RWPE2 (cell line): Measurements from ENCODE around the gene BCL11B.
A peak's percentile ranks its signal among the peaks of the same experiment; 100 is the strongest.

Experiments
- ATAC-seq: fragments of 200-7000 bp; cut with Tn5 transposase; 3 replicates; pipeline ENCODE4 v1.9.1; 2021; ENCODE audit warnings: low read depth
- DNase-seq: peaks from one replicate; pipeline ENCODE4 v3.0.0-alpha.2; 2020; ENCODE audit warnings: low spot score
- H3K27ac ChIP-seq: fragments of 450-650 bp; 2 replicates; pipeline ENCODE4 v1.5.1; 2017; ENCODE audit warnings: mild to moderate bottlenecking; ENCODE audit not compliant: poor library complexity, severe bottlenecking
- H3K27me3 ChIP-seq: fragments of 250-450 bp; sonication (Bioruptor Pico); 2 replicates; pipeline ENCODE4 v1.5.1; 2021; ENCODE audit warnings: mild to moderate bottlenecking, moderate library complexity; ENCODE audit not compliant: insufficient read depth, poor library complexity, severe bottlenecking
- H3K36me3 ChIP-seq: fragments of 250-450 bp; sonication (Bioruptor Pico); 2 replicates; pipeline ENCODE4 v1.5.1; 2020; ENCODE audit warnings: low read depth, mild to moderate bottlenecking, moderate library complexity
- H3K4me1 ChIP-seq: fragments of 250-450 bp; sonication (Bioruptor Pico); 2 replicates; pipeline ENCODE4 v1.5.1; 2021; ENCODE audit warnings: mild to moderate bottlenecking, moderate library complexity; ENCODE audit not compliant: insufficient read depth, poor library complexity, severe bottlenecking
- H3K4me3 ChIP-seq: fragments of 250-450 bp; sonication (Bioruptor Pico); 2 replicates; pipeline ENCODE4 v1.5.1; 2021; ENCODE audit warnings: mild to moderate bottlenecking, moderate library complexity; ENCODE audit not compliant: severe bottlenecking
- H3K9me3 ChIP-seq: fragments of 250-450 bp; sonication (Bioruptor Pico); 2 replicates; pipeline ENCODE4 v1.5.1; 2021; ENCODE audit warnings: mild to moderate bottlenecking, moderate library complexity; ENCODE audit not compliant: severe bottlenecking
- CTCF ChIP-seq: fragments of 450-650 bp; IDR thresholded peaks from one replicate; pipeline ENCODE4 v1.5.1; 2017; ENCODE audit warnings: mild to moderate bottlenecking, moderate library complexity; ENCODE audit not compliant: poor library complexity, severe bottlenecking

The BCL11B gene

DNA sequence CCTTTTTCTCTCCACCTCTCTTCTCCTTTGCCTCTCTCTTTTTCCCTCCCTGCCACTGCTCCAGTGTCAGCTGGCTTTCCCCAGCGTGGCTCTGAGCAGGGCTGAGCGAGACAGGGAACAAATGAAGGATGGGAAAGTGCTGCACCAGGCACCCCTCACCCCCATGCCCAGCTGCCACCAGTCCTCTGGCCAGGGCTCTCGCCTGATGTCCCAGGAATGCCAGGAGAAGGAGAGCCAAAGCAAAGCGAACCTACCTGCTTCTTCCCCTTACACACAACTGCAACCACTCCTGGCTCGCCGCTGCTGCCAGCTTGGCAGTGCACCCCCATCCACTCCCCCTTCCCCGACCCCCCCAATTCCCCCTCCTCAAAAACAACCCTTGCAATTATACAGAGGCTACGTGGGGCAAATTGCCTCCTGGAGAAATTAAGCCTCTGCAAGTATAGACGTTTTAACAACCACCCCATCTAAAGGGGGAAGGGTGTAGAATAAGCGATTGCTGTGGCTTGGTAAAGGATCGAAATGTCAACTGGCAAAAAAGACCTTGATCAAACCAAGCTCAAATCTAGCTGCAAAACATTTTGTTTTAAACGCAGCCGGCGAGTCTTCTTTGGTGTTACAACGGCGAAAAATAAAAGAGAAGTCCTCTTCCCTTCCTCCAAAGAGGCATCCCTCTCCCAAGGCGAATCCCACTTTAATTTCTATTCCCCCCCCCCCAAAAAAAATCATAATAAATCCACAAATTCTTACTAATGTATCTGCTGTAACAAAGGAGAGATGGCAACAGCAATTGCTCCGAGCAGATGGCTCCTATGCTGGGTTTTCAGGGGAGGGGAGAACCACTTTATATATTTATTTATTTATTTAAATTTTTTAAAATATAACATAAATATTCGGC, 2.9 kb downstream of the BCL11B start:
- no peak overlapping the region for H3K27ac ChIP-seq
- H3K4me3 ChIP-seq, result no peak overlapping the region
- no peaks in the 10 kb centered on the region for H3K9me3 ChIP-seq
- peaks cover 4% of the 10 kb centered on the region for H3K27me3 ChIP-seq
- DNase-seq, result no peak
- ATAC-seq, result no peak
- no peaks in the 10 kb centered on the region for H3K36me3 ChIP-seq
- H3K4me1 ChIP-seq, result peaks cover 8% of the 10 kb centered on the region
- TF ChIP-seq CTCF, result no peak

DNA sequence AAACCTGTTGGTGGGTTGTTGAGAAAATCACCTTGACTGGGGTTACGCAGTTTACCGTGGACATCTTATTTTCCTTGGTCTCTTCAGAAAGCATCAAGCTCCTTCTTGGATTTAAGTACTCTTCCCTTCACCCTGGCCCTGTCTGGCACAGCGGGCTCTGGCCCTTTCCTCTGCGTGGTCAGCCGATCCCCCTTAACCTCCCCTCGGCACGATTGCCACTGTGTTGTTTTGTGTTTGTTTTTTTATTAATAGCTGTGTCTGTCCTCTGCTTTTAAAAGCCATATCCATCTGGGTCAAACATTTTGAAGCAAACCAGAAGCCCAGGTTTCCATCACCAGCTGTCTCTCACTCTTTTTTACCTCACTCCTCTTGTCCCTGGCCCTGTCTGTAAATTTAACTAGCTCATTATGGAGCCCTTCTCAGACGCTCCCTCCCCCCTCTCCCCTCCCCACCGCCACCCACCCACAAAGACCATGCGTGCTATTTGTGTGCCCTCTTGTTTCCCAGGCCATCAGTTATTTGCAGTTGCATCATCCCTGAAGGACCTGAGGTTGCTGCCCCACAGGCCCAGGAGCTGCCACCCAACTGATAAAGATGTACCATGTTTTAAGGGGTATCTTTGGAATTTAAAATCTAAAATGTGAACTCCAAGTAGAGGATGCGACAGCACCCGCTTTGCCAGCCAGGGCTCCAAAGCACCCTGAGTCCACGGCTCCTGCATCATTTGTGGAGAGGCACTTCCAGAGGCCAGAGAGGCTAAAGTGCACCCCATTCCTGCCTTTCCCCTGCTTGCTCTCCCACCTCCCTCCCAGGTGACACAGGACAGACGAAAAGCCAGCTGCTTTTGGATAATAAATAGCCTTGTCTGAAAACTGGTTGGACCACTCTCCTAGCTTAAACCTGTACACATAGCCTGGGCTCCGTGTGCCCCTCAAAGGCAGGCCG, 3.9 kb downstream of the BCL11B start:
- ATAC-seq, result no peak
- no peak overlapping the region for H3K27ac ChIP-seq
- H3K27me3 ChIP-seq, result peaks cover 4% of the 10 kb centered on the region
- peaks cover 7% of the 10 kb centered on the region for H3K4me1 ChIP-seq
- DNase-seq, result no peak
- H3K4me3 ChIP-seq, result no peak overlapping the region
- H3K36me3 ChIP-seq, result no peaks in the 10 kb centered on the region
- H3K9me3 ChIP-seq, result no peaks in the 10 kb centered on the region
- no peak for TF ChIP-seq CTCF

DNA sequence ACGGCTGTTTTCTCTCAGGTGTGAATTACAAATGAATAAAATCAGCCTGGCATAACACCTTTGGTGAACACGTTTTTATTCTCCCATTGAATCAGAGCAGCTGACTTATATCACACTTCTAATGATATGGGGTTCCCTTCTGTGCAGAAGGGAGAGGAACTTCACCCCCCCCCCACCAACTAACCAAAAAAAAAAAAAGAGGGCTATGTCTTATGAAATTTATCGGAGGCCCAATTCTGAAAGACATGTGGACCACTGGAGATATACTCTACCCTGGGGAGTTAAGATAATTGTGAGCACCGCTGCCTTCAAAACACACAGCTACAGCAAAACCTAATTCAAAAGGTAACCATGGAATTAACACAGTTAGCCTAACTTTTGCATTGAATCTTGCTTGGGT, 4.6 kb downstream of the BCL11B start:
- Histone ChIP-seq H3K4me3 (no peak overlapping the region), H3K27ac (no peak overlapping the region), H3K27me3 (peaks cover 4% of the 10 kb centered on the region), H3K36me3 (no peaks in the 10 kb centered on the region), H3K9me3 (no peaks in the 10 kb centered on the region), H3K4me1 (no peaks in the 10 kb centered on the region)
- no peak for ATAC-seq
- no peak for TF ChIP-seq CTCF
- DNase-seq, result no peak

DNA sequence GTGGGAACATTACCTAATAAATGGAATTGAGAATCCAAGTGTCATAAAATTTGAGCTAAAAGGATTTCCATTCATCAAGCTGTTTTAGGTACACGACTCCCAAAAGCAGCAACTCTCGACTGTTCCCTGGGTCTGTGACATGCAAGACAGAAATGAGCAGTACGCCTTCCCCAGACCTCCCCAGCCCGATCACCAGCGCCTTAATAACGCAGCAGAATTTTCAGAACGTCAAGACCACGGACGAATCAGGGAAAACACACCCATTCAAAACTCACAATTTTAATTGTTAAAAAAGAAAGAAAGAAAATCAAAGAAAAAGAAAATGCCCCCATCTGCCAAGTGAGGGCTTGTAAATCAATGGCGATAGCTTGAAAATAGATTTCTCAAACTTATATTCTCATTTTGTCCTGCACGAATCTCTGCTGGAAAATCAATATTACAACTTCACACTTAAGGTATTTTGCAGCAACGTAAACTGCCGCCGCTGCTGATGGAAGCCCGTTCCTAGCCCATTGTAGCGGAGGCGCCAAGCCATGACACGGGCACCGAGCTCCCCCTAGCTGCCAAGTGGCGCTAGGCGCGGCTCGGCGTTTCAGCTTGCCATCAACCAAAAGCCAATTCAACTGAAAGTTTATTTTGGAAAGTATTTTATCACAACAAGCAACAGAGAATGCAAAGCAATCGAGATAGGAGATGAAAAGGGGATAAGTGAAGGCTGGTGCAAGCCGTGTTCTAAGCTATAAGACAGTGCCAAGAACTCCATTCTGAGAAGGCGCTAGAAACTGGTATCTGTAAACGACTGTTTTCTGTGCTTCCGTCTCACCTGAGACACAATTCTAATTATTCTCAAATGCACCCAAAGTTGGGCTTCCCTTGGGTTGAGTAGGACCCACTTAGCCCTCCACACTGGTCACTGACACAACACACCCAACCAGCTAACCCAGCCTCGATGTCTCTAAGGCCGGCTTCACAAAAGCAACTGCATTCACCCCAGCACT, 5.5 kb downstream of the BCL11B start:
- peak; percentile 99 for TF ChIP-seq CTCF

More for the DNA sequence above, 5.5 kb downstream of the BCL11B start:
- no peaks in the 10 kb centered on the region for H3K9me3 ChIP-seq
- peak; percentile 71 for ATAC-seq
- no peak overlapping the region for H3K27ac ChIP-seq
- H3K4me1 ChIP-seq, result no peaks in the 10 kb centered on the region
- no peaks in the 10 kb centered on the region for H3K36me3 ChIP-seq
- H3K27me3 ChIP-seq, result peaks cover 4% of the 10 kb centered on the region
- peak overlapping the region; percentile 4 for H3K4me3 ChIP-seq
- DNase-seq, result no peak
